Activated effector memory CD4-positive, alpha-beta T cell treated with anti-CD3 and anti-CD28 coated beads, Interleukin-2, amount 50 U/mL, for 16 hours (primary cell): ENCODE data around the gene NRG4.
"Not testable (repeated sequence)": the region's sequence is repeated elsewhere in the genome, so short reads cannot be mapped to it uniquely, and the experiment has no call there.

Experiments used
- DNase-seq: peaks from one replicate; pipeline ENCODE4 v3.0.0-alpha.2; 2020

Gene NRG4

GRCh38 chr15:75925440-75925839, 86.8 kb downstream of the NRG4 start:
- DNase-seq, result no peak

GRCh38 chr15:75924576-75924975, 87.6 kb downstream of the NRG4 start:
- DNase-seq, result no peak

GRCh38 chr15:75923756-75924155, 88.5 kb downstream of the NRG4 start:
- no peak for DNase-seq

GRCh38 chr15:75921732-75922703, 90.2 kb downstream of the NRG4 start:
- DNase-seq, result no peak

DNA sequence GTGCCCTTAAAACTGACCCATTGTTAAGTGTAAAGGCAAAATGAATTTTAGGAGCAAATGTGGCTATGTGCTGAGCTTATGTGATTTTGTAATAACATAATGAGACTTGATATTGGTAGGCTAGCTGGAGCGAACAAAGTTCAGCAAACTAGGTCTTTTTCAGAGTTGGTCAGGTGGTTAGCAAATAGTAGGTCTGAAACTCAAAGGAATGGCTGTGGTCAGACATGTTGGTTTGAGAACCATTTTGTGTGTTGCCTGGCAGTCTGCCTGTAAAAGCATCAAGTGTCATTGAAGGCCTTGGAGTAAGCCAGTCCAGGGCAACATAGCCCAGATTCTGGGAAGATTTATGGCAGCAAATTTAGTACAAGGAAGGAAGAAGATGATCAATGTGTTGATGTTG, 92.1 kb downstream of the NRG4 start:
- DNase-seq, result no peak

- DNase-seq, result no peak
These were observed 94.1 kb downstream of the NRG4 start for GRCh38 chr15:75918135-75918534.

DNA sequence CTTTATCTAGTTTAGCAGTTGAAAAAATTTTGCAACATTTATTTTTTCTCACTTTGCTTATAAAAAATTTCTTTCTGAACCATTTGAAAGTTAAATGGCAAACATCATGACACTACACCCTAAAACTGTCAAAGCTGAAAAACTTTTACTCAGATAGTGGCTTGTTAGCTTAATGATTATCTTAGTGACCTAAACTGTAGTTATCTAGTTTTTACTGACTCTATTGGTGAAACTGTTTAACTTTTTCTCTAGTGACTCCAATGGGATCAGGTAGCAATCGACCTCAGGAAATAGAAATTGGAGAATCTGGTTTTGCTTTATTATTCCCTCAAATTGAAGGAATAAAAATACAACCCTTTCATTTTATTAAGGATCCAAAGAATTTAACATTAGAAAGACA, 95.2 kb downstream of the NRG4 start:
- no peak for DNase-seq

GRCh38 chr15:75910355-75910754, 101.9 kb downstream of the NRG4 start:
- not testable (repeated sequence) for DNase-seq

- DNase-seq, result no peak
These were observed 107.0 kb downstream of the NRG4 start for GRCh38 chr15:75905231-75905630.

- peak; percentile 96 for DNase-seq
These were observed 108.6 kb downstream of the NRG4 start, which contains the start of gene FBXO22 for GRCh38 chr15:75903331-75904239. Gene FBXO22 (plus strand): TSS chr15:75903878. CDS start chr15:75903964, 86 bp downstream.

DNA sequence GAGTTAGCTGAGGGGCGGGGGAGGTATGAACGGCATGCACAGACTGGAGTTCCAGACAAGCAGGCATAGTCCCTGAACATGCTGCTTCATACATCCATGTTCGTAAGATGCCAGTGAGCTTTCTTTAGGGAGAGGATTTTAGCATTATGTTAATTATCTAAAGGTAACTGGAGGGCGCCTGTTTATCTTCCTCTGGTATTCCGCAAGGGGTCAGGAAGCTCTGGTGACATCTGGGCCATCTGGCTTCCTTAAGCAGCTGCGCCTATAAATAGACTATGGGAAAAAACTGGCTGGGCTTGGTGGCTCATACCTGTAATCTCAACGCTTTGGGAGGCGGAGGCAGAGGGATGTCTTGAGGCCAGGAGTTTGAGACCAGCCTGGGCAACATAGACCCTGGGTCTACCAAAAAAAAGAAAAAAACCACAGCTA, 110.1 kb downstream of the NRG4 start:
- DNase-seq, result no peak

DNA sequence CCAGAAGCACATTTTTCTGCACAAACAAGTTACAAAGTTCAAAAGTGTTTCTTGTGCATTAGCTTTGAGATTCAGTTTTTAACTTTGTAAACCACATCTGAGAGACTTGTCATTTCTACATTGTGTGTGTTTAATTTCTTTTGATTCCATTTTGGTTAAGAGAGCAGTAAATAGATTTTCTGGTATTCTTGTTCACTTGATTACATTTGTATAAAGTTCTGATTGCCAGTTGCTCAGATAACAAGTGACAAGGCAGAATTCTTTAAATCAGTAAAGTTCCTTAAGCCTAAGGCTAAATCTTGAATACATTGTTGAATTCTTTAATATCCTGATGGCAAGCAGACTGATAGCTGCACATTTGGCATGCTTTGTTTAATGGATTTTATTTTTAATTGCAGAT, 111.6 kb downstream of the NRG4 start:
- no peak for DNase-seq

DNA sequence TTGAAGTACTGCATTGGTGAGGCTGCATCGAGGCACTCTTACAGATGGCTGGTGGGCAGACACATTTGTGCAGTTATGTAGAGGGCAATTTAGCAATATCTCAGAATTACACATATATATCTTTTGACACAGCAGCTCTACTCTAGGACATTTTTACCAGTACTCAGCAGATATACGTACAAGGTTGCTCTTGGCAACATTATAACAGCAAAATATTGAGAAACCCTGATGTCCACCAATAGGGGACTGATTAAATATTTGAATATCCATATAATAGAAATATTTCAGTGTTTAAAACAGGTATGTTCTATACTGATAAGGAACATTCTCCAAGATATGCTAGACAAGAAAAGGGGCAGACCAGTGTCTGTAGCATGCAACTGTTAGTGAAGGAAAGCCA, 116.5 kb downstream of the NRG4 start:
- DNase-seq, result no peak

DNA sequence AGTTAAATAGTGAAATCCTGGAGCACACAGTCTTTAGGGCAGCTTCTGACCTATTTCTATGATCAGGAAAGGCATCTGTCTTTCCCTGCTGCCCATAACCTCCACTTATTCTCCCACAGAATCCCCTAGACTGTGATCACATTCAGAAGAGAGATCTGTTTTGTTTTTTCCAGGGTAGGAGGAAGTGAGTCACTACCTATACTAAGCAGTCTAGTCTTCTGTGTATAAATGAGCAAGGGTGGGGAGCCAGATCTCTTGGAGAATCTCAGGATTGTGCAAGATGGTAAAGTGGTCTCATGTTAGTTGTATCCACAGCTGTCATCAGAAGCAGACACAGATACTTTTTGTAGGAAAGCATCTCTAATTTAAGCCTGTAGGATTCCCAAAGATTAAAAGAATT, 120.3 kb downstream of the NRG4 start:
- no peak for DNase-seq
